SK-N-DZ (cell line): ENCODE results near the gene MROH2B. TPM values are rescaled to one million over a fixed set of nuclear protein-coding genes. Genes with fewer than 3 reads are reported as not detected.

ENCODE experiments used
- DNase-seq: peaks from one replicate; pipeline ENCODE4 v3.0.0-alpha.2; 2015; ENCODE audit warnings: low spot score
- polyA plus RNA-seq, 2 experiments: library from polyadenylated mRNA; depleted of rRNA; stranded (reverse); fragments of >200 nt; gene quantifications; 2 replicates each; pipeline ENCODE4 v1.2.3, GENCODE V29; 2014

MROH2B gene
- not detected in 2 replicates for polyA plus RNA-seq (2014; cell fraction: cytosol; rRNA removed)
- polyA plus RNA-seq (2014; cell fraction: nucleus; rRNA removed) = not detected in 2 replicates

- DNase-seq = no peak
Measured at GRCh38 chr5:41071242-41071641, at the start of gene MROH2B. MROH2B (minus strand) TSS chr5:41071342; CDS start chr5:41070852, 490 bp downstream.

DNA sequence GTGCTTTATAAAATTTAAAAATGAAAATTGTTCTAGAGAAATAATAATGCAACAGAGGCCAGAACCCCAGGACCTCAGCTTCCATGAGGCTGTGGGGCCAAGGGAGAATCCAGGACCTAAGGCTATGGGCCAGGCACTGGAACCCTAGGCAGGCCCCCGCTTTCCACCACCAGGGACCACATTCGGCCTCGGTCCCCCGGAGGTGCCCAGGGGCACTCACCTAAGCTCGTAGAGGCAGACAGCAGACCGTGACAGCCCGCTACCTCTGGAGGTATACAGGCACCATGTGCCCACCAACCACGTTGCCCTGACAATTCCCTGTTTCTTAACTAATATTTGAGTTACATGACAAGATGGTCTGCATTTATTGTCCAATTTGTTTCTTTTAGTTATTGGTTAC is 49.5 kb upstream of the MROH2B start:
- DNase-seq = no peak

DNA sequence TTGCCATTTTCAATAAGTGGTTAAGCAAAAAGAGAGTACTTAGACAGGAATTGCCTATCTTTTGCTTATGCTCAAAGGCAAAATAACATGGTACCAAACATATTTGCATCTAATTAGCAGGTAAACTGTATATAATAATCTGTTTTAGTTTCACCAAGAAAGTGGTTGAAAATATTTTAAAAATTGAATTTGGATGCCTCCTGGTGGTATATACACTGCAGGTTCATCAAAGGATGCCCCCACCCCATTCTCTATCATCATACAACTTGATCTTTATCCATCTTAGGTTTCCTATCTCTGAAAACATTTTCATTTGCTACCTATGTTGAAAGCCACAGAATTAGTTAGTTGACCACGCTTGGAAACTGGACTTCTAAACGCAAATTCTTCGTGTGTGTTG is 47.0 kb upstream of the MROH2B start:
- DNase-seq = no peak

DNA sequence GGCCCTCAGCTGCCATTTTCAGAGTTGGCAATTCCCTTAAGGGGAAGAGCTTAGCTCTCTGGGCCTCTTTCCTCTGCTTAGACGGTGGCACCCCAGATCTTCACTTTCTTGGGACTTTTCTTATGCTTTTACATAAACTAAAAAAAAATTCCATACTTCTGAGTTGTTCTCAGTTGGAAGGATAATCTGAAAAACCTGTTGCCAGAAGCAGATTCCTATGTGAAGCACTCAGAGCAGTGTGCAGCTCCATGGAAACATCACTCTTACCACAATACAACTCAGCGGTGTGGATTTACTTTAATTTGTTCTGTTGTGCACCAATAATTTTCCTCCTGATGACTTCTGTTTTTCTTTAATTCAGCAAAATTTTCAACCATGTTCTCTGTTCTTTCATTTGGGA is 44.1 kb upstream of the MROH2B start:
- DNase-seq = no peak

- DNase-seq = no peak
Measured at GRCh38 chr5:41112486-41113455, 41.6 kb upstream of the MROH2B start.

DNA sequence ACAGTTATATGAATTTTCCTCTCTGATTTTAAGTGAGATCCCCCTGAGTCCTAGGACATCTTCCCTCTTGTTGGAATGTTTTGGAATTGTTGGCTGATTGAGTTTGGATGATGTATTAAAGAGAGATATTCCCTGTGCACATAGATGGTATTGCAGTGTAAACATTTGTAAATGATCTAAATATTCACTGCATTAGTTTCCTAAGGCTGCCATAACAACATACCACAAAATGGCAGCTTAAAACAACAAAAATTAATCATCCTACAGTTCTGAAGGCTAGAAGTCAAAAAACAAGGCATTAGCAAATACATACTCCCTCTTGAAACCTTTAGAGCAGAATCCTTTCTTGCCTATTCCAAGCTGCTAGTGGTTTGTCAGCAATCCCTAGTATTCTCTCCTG is 38.0 kb upstream of the MROH2B start:
- DNase-seq = no peak

GRCh38 chr5:41102341-41102740 is 31.2 kb upstream of the MROH2B start:
- no peak for DNase-seq

GRCh38 chr5:41097642-41098041 is 26.5 kb upstream of the MROH2B start:
- DNase-seq = no peak

DNA sequence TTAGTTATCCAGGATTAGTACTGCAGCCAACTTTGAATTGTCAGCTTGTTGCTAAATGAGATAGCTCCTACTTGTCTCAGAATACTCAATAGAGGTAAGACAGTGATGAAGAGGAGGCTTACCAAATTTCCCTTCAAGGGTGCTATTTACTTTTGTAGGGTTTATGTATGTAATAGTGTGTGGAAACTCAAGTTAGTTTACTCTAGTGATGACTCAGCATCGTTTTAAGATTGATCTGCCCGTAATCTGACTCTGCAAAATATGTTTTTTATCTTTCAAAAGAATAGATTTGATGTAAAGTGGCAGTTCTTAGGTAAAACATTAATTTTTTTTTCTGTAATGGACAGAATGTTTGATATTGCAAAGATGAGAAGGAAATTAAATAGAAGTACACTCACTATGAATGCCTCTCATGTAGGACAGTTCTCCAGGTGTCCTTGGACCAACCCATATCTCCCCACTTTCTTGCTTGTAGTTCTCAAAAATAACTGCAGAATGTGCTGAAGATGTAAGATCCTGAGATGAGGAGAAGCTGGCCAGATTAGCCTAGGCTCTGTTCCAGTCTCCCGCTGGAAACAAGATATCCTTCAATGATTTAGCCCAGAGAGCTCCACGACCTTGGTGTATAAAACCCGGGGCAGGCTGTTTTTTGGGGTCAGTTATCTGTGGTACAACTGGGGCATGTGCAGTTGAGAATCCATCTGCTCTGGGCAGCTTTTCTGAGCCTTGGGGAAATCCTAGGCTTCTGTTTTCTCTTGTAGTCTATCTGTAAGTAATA is 24.4 kb upstream of the MROH2B start:
- no peak for DNase-seq

DNA sequence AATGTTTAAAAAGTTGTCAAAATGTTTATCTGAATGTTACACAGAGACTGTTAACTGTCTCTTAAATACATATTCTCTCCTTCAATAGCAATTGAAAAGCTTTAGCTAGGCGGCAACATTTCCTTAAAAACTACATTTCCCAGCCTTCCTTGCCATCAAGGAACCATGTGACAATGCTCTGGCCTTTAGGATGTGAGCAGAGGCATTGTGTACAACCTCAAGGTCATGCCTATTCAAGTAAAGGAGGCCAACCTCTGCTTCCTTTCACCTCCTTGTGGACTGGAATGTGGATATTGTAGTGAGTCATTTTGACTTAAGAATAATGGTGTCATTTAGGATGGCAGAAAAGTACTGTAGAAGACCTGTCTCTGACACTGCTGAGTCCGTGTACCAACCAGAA is 23.7 kb upstream of the MROH2B start:
- DNase-seq = no peak

GRCh38 chr5:41093803-41094202 is 22.7 kb upstream of the MROH2B start:
- no peak for DNase-seq

GRCh38 chr5:41087461-41087860 is 16.3 kb upstream of the MROH2B start:
- no peak for DNase-seq

- DNase-seq = no peak
Measured at GRCh38 chr5:41083306-41083705, 12.2 kb upstream of the MROH2B start.

GRCh38 chr5:41071975-41072374 is 833 bp upstream of the MROH2B start:
- DNase-seq = no peak

DNA sequence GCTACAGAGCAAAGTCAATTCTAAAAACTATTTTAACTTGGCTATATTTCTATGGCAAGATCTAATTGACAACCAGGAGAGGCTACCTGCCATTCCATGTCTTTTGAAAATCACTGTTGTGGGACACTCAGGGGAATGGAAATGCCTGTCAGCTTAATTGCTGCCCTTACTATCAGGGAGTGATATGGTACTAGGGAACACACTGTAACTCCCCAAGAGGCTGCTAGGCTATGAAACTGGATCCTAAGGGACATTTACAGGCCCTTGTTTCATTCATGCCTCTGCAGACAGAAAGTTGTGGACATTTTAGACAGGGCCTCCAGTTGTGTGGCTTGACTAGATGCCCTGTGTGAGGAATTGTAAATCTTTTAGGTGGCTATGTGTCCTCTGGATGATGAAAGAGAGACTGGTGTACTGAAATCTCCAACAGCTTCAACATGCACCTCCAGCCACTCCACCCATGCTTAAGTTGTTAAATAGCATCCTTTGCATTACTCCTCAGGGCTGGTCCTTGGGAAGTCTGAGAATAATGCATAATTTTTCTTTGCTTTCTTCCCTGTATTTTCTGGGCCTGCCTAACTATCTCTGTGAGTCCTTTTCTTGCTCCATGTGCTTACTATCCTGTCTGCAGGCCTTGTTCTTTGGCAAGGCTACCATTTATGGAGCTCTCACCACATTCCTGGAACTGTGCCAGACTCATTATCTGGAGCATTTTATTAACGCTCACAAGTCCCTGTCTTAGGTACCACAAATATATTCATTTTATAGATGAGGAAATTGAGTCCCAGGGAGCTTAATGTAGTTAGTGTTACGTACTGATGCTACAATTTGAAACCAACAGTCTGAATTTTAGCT is 3.2 kb downstream of the MROH2B start:
- no peak for DNase-seq

DNA sequence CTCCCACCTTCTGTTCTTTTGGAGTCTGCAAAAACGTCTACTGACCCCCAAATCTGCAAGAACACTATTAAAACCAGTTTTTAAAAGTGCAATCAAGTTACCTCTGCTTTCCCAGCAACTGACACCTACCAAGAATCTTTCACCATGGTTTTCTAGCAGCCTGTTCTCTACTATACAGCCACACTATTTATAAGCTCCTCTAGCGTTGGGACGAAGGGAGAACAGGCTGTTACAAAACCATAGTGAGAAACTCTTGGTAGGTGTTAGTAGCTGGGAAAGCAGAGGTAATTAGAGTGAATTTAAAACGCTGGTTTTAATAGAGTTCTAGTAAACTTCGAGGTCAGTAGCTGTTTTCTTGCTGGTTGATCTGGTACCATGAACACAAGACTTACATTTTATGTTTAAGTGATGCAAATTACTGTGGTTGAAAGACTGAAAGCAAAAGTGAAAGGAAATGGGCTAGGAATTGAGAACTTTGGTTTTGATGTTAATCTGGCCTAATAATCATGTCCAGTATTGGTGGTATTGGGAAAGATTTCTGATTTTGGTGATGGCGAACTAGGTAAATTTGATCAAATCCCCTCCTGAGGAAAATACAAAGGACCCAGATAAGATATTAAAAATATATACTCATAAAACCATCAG is 5.3 kb downstream of the MROH2B start:
- no peak for DNase-seq

GRCh38 chr5:41057940-41058339 is 13.2 kb downstream of the MROH2B start:
- no peak for DNase-seq

DNA sequence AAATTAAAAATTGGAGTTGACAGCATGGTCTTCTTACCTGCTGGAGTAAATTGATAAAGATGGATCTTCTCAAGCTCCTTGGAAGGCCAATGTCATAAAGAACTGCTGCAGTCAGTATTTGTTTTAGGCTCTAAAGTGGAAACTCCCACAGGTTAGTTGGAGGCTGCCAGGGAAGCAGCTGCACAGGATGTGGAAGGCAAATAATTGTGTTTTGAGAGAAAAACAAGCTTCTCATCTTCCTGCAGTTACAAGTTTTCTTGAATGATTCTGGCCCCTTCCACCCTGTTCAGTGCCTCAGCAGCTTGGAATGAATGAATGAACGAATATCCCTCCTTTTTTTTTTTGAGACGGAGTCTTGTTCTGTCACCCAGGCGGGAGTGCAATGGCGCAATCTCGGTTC is 13.9 kb downstream of the MROH2B start:
- no peak for DNase-seq

DNA sequence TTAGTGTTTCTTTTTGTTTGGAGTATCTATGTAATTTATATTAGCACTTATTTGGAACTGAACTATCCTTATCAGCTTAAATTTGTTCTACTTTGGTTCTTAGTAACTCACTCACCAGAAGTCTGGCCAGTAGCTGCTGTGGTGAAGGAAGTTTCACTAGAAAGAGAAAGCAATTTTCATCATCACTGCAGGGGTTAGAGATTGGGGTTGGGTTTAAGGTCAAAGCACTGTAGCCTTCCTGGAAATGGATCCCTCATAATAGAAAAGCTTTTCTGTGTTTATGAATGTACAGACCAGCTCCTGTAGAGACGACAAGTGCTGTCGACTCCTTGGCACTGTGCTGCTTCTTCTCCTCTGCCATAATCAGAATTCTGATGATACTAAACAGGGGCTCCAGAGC is 22.2 kb downstream of the MROH2B start:
- DNase-seq = no peak

DNA sequence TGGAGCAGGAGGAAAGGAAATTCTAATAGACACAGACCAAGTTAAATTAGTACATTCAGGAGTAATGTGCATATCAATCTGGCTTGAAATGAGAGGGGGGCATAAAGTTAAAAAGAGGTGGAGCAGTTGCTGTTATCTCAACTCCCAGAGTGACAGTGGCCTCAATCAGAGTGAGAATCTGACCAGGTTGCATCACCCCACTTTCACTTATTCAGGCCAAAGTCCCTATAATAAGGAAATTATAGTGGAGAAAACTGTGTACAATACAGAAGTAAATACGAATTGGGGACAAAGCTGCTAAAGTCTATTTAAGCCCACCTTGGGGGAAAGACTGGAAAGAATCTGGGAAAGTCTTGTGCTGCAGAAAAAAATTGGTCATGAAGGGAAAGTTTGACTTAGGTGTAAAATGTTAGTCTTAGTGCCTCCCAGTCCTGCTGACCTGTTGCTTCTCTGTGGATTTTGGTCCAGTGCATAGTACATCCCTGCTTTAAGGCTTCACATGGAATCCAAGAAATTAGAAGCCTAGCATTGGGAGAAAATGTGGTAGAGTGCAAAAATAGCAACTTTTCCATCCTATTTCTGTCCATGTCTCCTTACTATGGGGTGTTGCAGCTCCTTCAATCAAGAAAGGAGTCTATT is 27.9 kb downstream of the MROH2B start:
- DNase-seq = no peak

DNA sequence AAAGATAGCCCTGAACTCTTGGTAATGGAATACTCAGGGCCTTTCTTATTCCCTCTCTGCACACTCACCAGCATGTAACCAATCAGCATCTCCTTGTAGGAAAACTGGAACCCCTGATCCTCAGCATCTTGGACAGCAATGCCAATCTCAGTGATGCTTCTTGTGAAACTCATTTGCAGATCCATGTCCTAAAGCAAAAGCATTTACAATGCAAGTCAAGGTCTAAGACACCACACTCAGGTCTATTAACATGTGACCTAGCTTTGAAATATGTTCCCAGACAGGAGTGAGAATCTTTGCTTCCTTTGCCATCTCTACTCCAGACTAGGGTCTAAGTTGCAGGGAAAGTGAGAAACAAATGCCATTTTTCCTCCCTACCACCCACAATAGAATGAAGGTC is 38.2 kb downstream of the MROH2B start:
- no peak for DNase-seq
